ENCODE results near the gene FAM83G.

The FAM83G gene

GRCh38 chr17:18987862-18988545 lies 16.6 kb downstream of the FAM83G start:
- no peak for DNase-seq

GRCh38 chr17:18987230-18987610 lies 17.3 kb downstream of the FAM83G start:
- DNase-seq: no peak

- no peak for DNase-seq
Measured at GRCh38 chr17:18986541-18987229, 17.9 kb downstream of the FAM83G start.

DNA sequence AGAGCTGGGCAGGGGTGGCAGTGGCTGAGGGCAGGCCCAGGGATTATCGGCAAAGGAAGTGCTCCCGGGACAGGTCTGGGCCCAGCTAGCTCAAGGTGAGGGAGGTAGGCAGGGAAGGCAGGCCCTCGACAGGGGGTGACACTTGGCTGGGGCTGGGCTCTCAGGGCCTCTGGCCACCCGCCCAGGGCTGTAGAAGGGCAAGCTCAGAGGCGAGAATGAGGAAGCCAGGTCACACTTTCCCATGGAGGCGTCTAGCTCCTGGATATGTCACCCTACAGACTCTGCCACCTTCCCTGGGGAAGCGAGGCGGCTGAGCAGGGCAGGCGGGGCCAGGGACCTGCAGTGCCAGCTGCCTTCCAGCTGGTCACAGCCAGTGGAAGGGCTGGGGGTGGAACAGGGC lies 19.1 kb downstream of the FAM83G start:
- no peak for DNase-seq

GRCh38 chr17:18984273-18985114 lies 20.1 kb downstream of the FAM83G start:
- DNase-seq: no peak

DNA sequence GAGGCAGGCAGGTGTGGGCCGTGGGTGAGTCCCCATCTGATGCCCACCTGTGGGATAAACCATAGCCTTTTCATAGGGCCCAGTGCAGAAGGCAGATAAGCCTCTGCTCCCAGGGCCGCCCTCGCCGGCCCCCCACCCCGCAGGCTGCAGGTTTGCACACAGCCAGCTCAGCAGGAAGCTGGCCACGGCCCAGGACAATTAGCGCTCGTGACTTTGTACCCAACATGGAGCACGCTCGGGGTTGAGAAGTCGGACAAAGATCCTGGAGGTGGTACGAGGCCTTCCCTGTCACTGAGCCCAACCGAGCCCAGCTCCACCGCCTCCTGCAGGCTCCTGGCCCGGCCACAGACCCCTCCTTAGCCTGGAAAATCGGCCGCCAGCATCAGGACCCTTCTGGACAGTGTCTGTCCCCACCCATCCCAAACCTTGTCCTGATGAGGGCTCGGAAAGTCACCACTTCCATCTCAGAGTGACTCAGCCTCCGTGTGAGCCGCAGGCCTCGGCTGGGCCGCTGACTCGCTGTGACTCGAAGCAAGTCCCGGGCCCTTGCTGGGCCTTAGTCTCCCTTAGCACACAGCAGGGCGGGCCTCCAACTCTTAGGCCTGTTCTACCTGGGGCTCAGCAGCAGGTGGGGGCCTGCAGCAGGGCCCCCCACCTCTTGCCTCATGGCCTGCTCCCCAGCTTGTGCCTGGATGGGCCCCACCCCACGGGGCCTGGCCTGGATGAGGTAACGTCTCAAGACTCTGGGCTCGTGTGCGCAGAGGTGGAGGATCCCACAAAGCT lies 22.7 kb downstream of the FAM83G start:
- peak; percentile 34 for DNase-seq

- DNase-seq: no peak
Measured at GRCh38 chr17:18981335-18981641, 23.3 kb downstream of the FAM83G start.

- no peak for DNase-seq
Measured at GRCh38 chr17:18980682-18981334, 23.8 kb downstream of the FAM83G start.

DNA sequence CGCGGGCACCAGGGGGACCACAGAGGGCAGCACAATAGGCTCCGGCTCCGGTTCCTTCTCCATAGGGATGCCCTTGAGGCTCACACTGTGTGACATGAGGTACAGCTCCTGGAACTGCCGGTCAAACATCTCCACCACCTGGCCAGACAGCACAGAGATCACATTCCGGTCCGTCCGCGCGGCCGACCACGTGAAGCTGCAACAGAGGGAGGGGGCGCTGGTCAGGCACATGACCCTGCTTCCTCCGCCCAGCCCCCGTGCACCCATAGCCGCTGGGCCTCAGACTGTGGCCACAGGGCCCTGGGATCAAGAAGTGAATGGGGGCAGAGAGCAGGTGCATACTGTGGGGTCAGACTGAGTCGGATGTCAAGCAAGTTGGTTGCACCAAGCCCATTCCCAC lies 25.9 kb downstream of the FAM83G start:
- no peak for DNase-seq

GRCh38 chr17:18978050-18978449 lies 26.5 kb downstream of the FAM83G start:
- DNase-seq: no peak

DNA sequence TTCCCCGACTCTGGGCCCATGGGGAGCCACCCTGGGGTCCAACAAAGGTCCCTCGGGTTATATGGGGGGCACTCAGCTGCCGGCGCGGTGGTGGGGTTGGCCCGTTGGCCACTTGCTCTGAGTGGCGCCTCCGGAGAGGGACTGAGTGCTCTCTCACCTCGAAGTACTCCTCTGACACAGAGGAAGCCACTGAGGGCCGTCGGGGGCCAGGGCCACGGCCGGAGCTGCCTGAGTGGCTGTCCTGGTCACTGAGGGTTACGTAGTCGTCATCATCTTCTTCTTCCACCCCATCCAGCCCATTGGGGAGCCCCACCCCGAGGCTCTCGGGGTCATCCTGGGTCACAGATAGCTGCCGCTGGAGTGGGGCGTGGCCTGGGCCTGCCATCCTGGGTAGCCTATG lies 26.9 kb downstream of the FAM83G start:
- DNase-seq: no peak

DNA sequence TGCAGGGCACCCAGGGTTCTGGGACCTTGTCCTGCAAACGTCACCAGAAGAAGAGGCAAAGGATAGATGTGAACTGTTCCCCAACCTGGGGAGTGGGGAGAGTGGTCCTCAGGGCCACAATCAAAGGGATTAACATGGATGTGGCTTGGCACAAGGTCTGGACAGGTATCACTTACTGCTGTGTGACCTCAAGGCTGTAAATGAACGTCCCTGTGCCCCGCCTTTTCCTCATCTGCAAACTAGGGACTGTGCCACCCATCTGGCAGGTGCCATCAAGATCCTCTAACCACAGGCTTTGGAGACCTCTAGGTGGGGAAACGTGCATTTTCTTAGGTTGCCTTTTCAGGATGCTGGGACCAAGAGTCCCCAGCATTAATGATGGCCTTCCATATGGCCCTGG lies 27.5 kb downstream of the FAM83G start:
- no peak for DNase-seq

GRCh38 chr17:18976201-18976600 lies 28.4 kb downstream of the FAM83G start:
- DNase-seq: no peak

- no peak for DNase-seq
Measured at GRCh38 chr17:18975597-18975996, 29.0 kb downstream of the FAM83G start.

DNA sequence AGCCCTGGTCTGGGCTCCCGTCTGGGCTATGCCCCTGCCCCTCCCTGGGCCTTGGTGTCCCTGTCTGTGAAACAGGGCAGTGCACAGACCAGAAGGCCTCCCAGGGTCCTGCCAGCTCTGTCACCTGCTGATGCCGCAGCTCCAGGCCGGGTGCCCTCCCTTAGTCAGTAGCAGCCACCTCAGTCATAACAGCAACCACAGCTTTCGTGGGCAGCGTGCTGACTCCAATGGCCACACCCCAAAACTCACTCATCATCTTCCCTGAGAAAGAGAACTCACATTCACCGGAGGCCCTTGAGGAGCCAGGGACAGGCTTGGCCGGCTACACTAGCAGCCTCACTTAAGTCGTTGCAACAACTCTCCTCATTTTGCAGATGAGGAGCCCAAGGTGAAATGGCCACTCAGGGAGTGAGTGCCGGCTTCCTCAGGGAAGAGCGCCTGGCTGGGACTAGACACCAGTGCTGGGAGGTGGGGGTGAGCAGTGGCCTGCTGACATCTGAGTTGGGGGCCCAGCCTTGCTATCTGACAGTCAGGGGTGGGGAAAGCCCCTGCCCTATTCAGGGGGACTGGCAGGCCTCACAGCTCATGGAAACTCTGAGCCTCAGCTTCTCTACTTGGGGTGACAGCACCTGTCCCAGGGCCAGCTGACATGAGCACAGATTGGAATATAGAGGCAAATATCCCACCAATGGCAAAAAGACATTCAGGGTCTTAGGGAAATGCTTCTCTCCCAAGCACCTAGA lies 30.0 kb downstream of the FAM83G start:
- DNase-seq: no peak

DNA sequence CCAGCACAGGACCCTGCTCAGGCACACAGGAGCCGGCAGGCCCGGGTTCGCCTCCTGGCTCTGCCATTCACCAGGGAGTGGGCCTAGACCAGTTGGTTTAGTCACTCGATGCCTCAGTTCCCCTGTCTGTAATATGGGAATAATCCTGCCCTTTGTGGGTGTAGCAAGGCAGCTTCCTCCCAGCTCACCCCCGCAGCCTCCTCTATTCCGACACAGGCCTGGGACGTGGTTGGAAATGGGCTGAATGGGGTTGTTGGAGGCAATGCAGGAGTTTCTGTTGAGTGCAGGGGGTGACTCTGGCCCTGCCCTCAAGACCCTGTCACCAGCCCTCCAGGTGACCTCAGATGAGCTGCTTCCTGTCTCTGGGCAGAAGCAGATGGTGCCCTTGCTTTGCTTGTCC lies 32.8 kb downstream of the FAM83G start:
- DNase-seq: no peak

GRCh38 chr17:18970582-18971480 lies 33.7 kb downstream of the FAM83G start:
- no peak for DNase-seq

DNA sequence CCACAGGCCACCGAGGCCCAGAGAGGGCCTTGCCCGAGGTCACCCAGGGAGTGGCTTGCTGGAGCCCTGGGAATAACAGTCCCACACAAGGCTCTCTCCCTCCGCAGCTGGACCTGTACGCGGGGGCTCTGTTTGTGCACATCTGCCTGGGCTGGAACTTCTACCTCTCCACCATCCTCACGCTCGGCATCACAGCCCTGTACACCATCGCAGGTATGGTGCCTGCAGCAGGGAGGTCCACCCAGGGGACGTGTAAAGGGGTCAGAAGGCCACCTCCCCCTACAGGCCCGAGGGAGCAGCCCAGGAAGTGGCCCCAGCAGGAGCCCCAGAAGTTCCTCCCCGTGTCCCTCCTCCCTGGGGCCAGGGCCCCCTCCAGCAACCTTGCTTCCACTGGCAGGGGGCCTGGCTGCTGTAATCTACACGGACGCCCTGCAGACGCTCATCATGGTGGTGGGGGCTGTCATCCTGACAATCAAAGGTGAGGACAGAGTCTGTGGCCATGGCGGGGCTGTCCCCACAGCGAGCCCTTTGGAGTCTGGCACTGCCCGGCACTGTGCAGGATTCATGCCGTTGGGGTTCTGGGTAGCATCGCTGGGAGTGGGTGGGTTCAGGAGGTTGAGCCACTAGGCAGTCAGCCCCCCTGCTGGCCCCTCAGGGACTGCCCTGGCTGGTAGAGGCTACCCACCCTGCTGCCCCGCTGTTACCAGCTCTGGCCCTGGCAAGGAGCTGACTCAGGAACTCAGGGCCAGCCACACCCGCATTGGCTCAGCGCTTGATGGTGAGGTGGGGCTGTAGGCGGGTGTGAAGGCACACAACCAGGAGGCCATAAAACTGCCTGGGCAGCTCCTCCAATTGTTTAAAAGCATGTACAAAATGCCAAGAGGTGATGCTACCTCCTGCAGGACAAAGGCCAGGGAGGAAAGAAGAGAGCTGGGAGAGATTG lies 35.3 kb downstream of the FAM83G start:
- DNase-seq: peak; percentile 74

- DNase-seq: peak; percentile 60
Measured at GRCh38 chr17:18968345-18968744, 36.2 kb downstream of the FAM83G start.

GRCh38 chr17:18967916-18968315 lies 36.6 kb downstream of the FAM83G start:
- DNase-seq: peak; percentile 20

Measured in hematopoietic multipotent progenitor cell treated with erythropoietin and hydrocortisone succinate and interleukin-3 and kit ligand, for 4 days (in vitro differentiated cells).